Activated T-cell treated with anti-CD3 and anti-CD28 coated beads, Interleukin-2, amount 50 U/mL, for 72 hours (primary cell): ENCODE data around the gene ANXA3. TPM values are rescaled to one million over a fixed set of nuclear protein-coding genes. Genes with fewer than 3 reads are reported as not detected.
A peak's percentile ranks its signal among the peaks of the same experiment; 100 is the strongest.
"Not testable (repeated sequence)": the region's sequence is repeated elsewhere in the genome, so short reads cannot be mapped to it uniquely, and the experiment has no call there.

Experiments
- ATAC-seq, 2 donors: fragments of 150-1000 bp; cut with Tn5 transposase; replicated peaks in 1 of 2; 2 replicates each; pipeline ENCODE4 v1.10.0; 2021; ENCODE audit warnings: moderate library complexity in 2 of 2, mild to moderate bottlenecking in 1 of 2
- DNase-seq, 2 donors: peaks; one replicate each; pipeline ENCODE4 v3.0.0; 2021 to 2022; ENCODE audit warnings: mixed read lengths in 1 of 2
- H3K27ac Mint-ChIP-seq: one replicate; pipeline ENCODE4 v1.8.0; 2022; ENCODE audit warnings: mild to moderate bottlenecking, moderate library complexity, mixed read lengths
- H3K27me3 Mint-ChIP-seq: one replicate; pipeline ENCODE4 v1.8.0; 2022; ENCODE audit warnings: low read depth, mixed read lengths
- H3K36me3 Mint-ChIP-seq, 2 donors: one replicate each; pipeline ENCODE4 v1.8.0; 2022; ENCODE audit warnings: mixed read lengths in 2 of 2, mild to moderate bottlenecking in 1 of 2; ENCODE audit not compliant: insufficient read depth in 2 of 2
- H3K4me1 Mint-ChIP-seq: one replicate; pipeline ENCODE4 v1.8.0; 2022; ENCODE audit warnings: low read depth, mixed read lengths
- H3K4me3 Mint-ChIP-seq, 2 donors: one replicate each; pipeline ENCODE4 v1.8.0; 2022; ENCODE audit warnings: mild to moderate bottlenecking in 2 of 2, mixed read lengths in 2 of 2, moderate library complexity in 2 of 2
- H3K9me3 Mint-ChIP-seq, 2 donors: one replicate each; pipeline ENCODE4 v1.8.0; 2022; ENCODE audit warnings: mixed read lengths in 2 of 2
- total RNA-seq, 2 donors: library from RNA; stranded (reverse); gene quantifications; one replicate each; pipeline ENCODE4 v1.2.3, GENCODE V29; 2022

Gene ANXA3
- total RNA-seq = 1 to 10 TPM in 1 of 2 donors, under 1 TPM in 1; 0.93 to 1.7 TPM

- DNase-seq = peak; percentile 10 to 25
Observed at GRCh38 chr4:78551420-78552351, at the start of gene ANXA3. TSS of gene ANXA3 (plus strand) at chr4:78551770. CDS start at chr4:78554474, 2,704 bp downstream.

GRCh38 chr4:78506260-78506659, 45.3 kb upstream of the ANXA3 start:
- not testable (repeated sequence) for H3K4me1 Mint-ChIP-seq, H3K27ac Mint-ChIP-seq, H3K27me3 Mint-ChIP-seq, H3K4me3 Mint-ChIP-seq, DNase-seq, H3K9me3 Mint-ChIP-seq, H3K36me3 Mint-ChIP-seq, ATAC-seq

More at GRCh38 chr4:78551420-78552351, at the start of gene ANXA3:
- peaks cover 15% of the 10 kb centered on the region for H3K4me1 Mint-ChIP-seq
- H3K27ac Mint-ChIP-seq = peak within 1 kb of the TSS; percentile 9
- no peaks in the 10 kb centered on the region for H3K9me3 Mint-ChIP-seq
- H3K36me3 Mint-ChIP-seq = peaks cover 0 to 3% of the 10 kb centered on the region in 2 donors
- peak; percentile 62 to 71 for ATAC-seq
- peaks cover 33% of the 10 kb centered on the region for H3K27me3 Mint-ChIP-seq
- H3K4me3 Mint-ChIP-seq = peak within 1 kb of the TSS; percentile 78 to 87

GRCh38 chr4:78509043-78509442, 42.5 kb upstream of the ANXA3 start:
- ATAC-seq (no peak), DNase-seq (no peak)
- H3K27me3 Mint-ChIP-seq = peaks cover 9% of the 10 kb centered on the region
- no peaks in the 10 kb centered on the region for H3K36me3 Mint-ChIP-seq
- no peak overlapping the region for H3K4me3 Mint-ChIP-seq
- H3K4me1 Mint-ChIP-seq = no peaks in the 10 kb centered on the region
- no peaks in the 10 kb centered on the region for H3K9me3 Mint-ChIP-seq
- no peak overlapping the region for H3K27ac Mint-ChIP-seq

GRCh38 chr4:78510108-78510507, 41.5 kb upstream of the ANXA3 start:
- Mint-ChIP-seq H3K4me3 (no peak overlapping the region), H3K27ac (no peak overlapping the region), H3K4me1 (no peaks in the 10 kb centered on the region), H3K9me3 (no peaks in the 10 kb centered on the region), H3K36me3 (no peaks in the 10 kb centered on the region), H3K27me3 (peaks cover 9% of the 10 kb centered on the region)
- DNase-seq (no peak), ATAC-seq (no peak)

- Mint-ChIP-seq H3K9me3 (no peaks in the 10 kb centered on the region), H3K4me1 (no peaks in the 10 kb centered on the region), H3K27me3 (peaks cover 4% of the 10 kb centered on the region), H3K36me3 (no peaks in the 10 kb centered on the region), H3K27ac (no peak overlapping the region), H3K4me3 (no peak overlapping the region)
- ATAC-seq (no peak), DNase-seq (no peak)
Observed at GRCh38 chr4:78510681-78511080, 40.9 kb upstream of the ANXA3 start.

GRCh38 chr4:78512357-78512920, 39.1 kb upstream of the ANXA3 start:
- DNase-seq (no peak), ATAC-seq (no peak)
- H3K27me3 Mint-ChIP-seq = no peaks in the 10 kb centered on the region
- no peak overlapping the region for H3K27ac Mint-ChIP-seq
- no peaks in the 10 kb centered on the region for H3K9me3 Mint-ChIP-seq
- H3K4me1 Mint-ChIP-seq = no peaks in the 10 kb centered on the region
- no peak overlapping the region for H3K4me3 Mint-ChIP-seq
- no peaks in the 10 kb centered on the region for H3K36me3 Mint-ChIP-seq

GRCh38 chr4:78513411-78513975, 38.1 kb upstream of the ANXA3 start:
- DNase-seq (no peak), ATAC-seq (no peak)
- no peak overlapping the region for H3K4me3 Mint-ChIP-seq
- H3K9me3 Mint-ChIP-seq = no peaks in the 10 kb centered on the region
- H3K27me3 Mint-ChIP-seq = no peaks in the 10 kb centered on the region
- no peaks in the 10 kb centered on the region for H3K4me1 Mint-ChIP-seq
- H3K36me3 Mint-ChIP-seq = no peaks in the 10 kb centered on the region
- no peak overlapping the region for H3K27ac Mint-ChIP-seq

GRCh38 chr4:78517050-78517652, 34.4 kb upstream of the ANXA3 start:
- Mint-ChIP-seq H3K4me3 (no peak overlapping the region), H3K36me3 (no peaks in the 10 kb centered on the region), H3K27me3 (peaks cover 5% of the 10 kb centered on the region), H3K27ac (no peak overlapping the region), H3K9me3 (no peaks in the 10 kb centered on the region), H3K4me1 (no peaks in the 10 kb centered on the region)
- DNase-seq (no peak), ATAC-seq (no peak)

GRCh38 chr4:78518561-78518960, 33.0 kb upstream of the ANXA3 start:
- Mint-ChIP-seq H3K9me3 (no peaks in the 10 kb centered on the region), H3K4me3 (no peak overlapping the region), H3K27me3 (peaks cover 5% of the 10 kb centered on the region), H3K27ac (no peak overlapping the region), H3K36me3 (no peaks in the 10 kb centered on the region), H3K4me1 (no peaks in the 10 kb centered on the region)
- ATAC-seq = no peak
- no peak for DNase-seq

GRCh38 chr4:78519962-78520361, 31.6 kb upstream of the ANXA3 start:
- Mint-ChIP-seq H3K27me3 (peaks cover 5% of the 10 kb centered on the region), H3K4me3 (no peak overlapping the region), H3K4me1 (no peaks in the 10 kb centered on the region), H3K9me3 (no peaks in the 10 kb centered on the region), H3K36me3 (no peaks in the 10 kb centered on the region), H3K27ac (no peak overlapping the region)
- DNase-seq = no peak
- ATAC-seq = no peak

GRCh38 chr4:78520808-78521226, 30.8 kb upstream of the ANXA3 start:
- H3K27me3 Mint-ChIP-seq = peaks cover 5% of the 10 kb centered on the region
- H3K27ac Mint-ChIP-seq = no peak overlapping the region
- ATAC-seq = no peak
- no peaks in the 10 kb centered on the region for H3K9me3 Mint-ChIP-seq
- no peaks in the 10 kb centered on the region for H3K36me3 Mint-ChIP-seq
- no peaks in the 10 kb centered on the region for H3K4me1 Mint-ChIP-seq
- H3K4me3 Mint-ChIP-seq = no peak overlapping the region
- DNase-seq = no peak

GRCh38 chr4:78524009-78524408, 27.6 kb upstream of the ANXA3 start:
- Mint-ChIP-seq H3K4me1 (no peaks in the 10 kb centered on the region), H3K27me3 (peaks cover 5% of the 10 kb centered on the region), H3K4me3 (no peak overlapping the region), H3K27ac (no peak overlapping the region), H3K36me3 (no peaks in the 10 kb centered on the region), H3K9me3 (no peaks in the 10 kb centered on the region)
- DNase-seq (no peak), ATAC-seq (no peak)

GRCh38 chr4:78525559-78525958, 26.0 kb upstream of the ANXA3 start:
- ATAC-seq = no peak
- no peaks in the 10 kb centered on the region for H3K4me1 Mint-ChIP-seq

More at GRCh38 chr4:78525559-78525958, 26.0 kb upstream of the ANXA3 start:
- no peaks in the 10 kb centered on the region for H3K9me3 Mint-ChIP-seq
- H3K4me3 Mint-ChIP-seq = no peak overlapping the region
- H3K27ac Mint-ChIP-seq = no peak overlapping the region
- no peak for DNase-seq
- no peaks in the 10 kb centered on the region for H3K27me3 Mint-ChIP-seq
- no peaks in the 10 kb centered on the region for H3K36me3 Mint-ChIP-seq
